G401.6 (cell line): ENCODE results near the gene ANO4.

Experiments
- FAIRE-seq: peaks from 2 replicates; lab custom pipeline; 2012; peaks lifted over from hg19 to GRCh38; lab: Jason Lieb, UNC

ANO4 gene

GRCh38 chr12:100993916-100994450 is 199.4 kb downstream of the ANO4 start:
- FAIRE-seq = no peak

GRCh38 chr12:100995201-100995600 is 200.6 kb downstream of the ANO4 start:
- FAIRE-seq = no peak

- no peak for FAIRE-seq
Observed at GRCh38 chr12:100995771-100996170, 201.2 kb downstream of the ANO4 start.

- no peak for FAIRE-seq
Observed at GRCh38 chr12:101001669-101002068, 207.1 kb downstream of the ANO4 start.

DNA sequence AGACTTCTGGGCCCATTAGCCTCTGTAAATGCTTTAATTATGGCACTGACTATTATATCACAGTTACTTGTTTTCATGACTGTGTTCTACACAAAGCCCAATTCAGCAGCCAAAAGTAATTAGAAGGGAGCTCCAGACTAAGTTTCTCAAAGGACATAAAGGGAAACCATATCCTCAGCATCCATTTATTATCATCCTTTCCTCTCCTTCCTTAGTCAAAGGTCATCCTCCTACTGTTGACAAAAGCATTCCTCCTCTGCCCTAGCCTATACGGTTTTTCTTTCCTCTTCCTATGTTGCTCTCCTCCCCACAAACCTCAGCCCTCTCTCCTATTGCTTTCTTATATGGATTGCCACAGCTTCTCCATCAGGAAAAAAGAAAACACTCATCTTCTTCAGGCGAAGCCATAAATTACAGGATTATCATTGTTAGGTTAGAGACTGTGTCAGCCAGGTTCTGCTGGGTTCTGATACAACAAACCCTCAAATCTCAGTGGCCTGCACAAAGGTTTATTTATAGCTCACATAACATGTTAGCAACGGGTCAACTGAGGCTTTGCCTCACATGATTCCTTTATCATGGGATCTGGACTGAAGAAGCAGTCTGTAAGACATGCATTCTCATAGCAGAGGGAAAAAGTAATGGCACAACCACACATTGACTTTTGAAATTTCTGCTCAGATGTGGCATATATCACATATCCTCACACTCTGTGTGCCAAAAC is 208.3 kb downstream of the ANO4 start:
- no peak for FAIRE-seq

DNA sequence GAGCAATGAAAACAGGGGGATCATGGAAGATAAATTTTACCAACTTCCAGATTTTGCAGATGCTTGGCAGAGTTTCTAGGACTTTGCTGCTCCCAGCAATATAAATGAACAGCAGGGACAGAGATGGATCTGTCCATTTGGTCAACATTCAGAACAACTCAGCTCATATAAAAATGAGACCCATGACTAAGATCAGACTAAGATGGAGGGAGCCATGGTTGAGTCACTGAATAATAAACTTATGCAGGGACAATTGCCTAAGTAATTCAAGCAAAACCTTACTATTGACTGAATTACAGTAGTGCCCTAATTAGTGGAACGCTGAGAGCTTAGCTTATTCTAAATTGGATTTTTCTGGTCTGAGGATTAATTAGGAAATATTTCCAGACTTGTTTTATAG is 210.3 kb downstream of the ANO4 start:
- FAIRE-seq = no peak

- no peak for FAIRE-seq
Observed at GRCh38 chr12:101009274-101009673, 214.7 kb downstream of the ANO4 start.

DNA sequence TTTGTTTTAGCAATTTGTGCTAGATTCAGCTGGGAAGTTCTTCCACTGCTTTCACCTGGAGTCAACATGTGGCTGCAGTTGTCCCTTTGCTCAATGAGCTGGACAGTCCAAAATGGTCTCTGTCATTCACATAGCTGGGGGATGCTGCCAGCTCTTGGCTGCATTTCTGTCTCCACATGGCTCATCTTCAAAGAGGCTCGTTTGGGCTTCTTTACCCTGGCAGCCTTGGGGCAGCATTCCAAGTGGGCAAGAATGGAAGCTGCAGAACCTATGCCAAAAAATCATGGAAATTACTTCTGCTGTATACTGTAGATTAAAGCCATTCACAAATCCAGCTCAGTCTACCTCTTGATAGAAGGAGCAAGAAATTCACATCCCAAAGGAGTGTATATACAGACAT is 216.3 kb downstream of the ANO4 start:
- FAIRE-seq = no peak

GRCh38 chr12:101013993-101014392 is 219.4 kb downstream of the ANO4 start:
- no peak for FAIRE-seq

DNA sequence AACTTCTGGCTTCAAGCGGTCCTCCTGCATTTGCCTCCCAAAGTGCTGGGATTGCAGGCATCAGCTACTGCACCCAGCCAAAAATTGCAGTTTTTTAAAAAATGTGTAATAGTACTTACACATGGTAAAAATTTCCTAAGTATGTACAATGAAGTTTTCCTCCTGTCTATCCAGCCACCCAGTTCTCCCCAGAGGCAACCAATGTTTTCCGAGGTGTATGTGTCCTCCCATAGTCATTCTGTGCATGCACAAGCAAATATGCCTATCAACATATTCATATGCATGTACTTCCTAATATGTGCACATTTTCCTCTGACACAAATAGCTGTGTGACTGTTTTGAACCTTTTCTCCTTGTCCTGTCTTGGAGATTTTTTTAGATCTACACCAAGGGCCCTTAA is 220.5 kb downstream of the ANO4 start:
- no peak for FAIRE-seq

DNA sequence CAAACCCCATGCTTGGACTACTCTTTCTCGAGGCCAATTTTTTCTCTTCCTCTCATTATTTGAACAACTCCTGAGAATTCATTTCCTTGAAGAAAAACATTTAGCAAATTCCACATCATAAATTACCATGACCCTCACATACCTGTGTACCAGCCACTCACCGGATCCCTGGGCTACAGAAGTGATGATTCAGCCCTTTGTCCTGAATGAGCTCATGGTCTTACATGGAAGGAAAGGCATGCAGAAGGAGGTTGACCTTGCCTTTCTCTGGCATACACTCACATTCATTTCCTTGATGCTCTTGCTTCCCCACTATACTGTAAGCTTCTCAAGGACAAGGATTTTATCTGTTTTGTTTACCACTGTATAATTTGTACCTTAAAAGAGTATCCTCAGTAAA is 224.0 kb downstream of the ANO4 start:
- FAIRE-seq = no peak

DNA sequence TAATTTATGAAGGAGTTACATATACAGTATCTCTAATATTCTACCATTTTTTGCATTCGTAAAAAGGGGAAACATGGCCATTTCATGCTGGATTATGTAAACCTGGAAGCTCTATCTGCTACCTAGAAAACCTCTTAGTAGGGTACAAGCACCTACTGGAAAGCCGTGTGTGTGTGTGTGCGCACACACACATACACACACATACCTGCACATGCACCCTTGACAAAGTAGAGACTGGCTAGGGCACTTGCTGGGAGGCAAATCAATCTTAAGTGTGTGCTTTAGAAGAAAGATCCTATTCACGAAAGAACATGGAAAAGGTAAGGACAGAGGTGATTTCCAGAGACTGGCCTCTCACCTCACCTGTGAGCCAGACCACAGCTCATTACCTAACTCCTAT is 224.6 kb downstream of the ANO4 start:
- FAIRE-seq = no peak

DNA sequence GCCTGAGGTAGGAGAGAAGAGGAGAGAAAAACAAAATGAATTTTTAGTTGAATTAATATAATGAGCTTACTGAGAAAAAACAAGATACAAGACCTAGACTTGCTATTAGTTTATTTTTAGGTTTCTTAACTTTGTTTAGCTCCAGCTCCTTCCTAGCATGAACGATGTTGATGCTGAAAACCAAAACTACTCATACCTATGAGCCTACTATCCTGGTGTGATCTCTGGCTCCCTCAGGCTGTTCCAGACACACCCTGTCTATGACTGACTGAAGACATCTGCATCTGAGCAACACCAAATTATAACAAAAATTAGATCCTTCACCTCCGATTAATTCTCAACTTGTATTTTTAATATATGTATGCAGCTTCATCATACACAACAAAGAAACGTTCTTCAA is 225.1 kb downstream of the ANO4 start:
- no peak for FAIRE-seq

DNA sequence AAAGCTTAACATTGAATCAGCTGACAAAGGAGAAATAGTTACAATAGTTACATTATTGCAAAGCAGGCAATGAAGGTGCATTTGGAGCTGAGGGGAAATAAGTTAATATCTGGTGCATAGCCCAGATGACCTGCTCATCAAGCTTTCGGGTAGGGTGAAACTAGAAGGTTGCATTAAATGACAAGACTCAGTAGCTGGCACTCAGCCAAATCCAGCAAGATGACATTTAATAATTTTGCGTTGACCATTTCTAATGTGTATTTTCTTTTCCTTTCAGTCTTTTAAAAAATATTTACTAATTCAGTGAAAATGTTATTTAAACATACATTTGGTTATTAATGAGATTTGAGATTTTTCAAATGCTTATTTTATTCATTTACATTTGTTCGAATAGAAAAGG is 226.9 kb downstream of the ANO4 start:
- peak; percentile 34 for FAIRE-seq

DNA sequence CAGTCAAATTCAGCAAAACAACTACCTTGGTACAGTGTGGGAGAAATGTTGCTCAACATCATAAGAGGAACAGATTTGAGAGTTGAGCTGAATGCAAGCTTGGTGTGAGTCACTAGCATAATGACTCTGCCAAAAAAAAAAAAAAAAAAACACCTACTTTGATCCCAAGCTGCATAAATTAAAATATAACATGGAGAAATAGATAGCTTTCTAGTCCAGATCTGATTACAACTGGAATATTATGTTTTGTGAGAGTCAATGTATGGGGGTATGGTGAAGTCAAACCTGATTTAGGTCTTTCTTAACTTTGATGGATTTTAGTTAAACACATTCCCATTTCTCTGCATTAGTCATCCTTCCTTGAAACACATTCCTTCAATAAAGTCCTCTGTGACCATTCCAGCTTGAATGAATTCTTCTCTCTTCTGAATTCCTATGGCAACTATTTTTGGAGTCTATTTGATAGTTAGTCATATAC is 227.4 kb downstream of the ANO4 start:
- no peak for FAIRE-seq

GRCh38 chr12:101027200-101027599 is 232.6 kb downstream of the ANO4 start:
- FAIRE-seq = no peak

DNA sequence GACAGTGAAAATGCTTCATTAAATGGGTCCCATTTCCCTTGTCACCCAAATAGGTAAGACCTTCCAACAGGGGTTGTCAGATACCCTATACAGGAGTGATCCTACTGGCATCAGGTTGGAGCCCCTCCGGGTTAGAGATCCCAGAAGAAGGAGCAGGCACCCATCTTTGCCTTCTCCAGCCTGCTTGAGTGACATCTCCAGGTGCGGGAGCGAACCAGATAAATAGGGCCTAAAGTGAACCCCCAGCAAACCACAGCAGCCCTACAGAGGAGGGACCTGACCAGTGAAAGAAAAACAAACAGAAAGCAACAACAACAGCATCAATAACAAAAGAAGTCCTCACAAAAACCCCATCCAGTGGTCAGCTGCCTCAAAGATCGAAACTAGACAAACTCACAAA is 233.2 kb downstream of the ANO4 start:
- FAIRE-seq = no peak

GRCh38 chr12:101038289-101038871 is 243.8 kb downstream of the ANO4 start:
- no peak for FAIRE-seq

- FAIRE-seq = no peak
Observed at GRCh38 chr12:101039848-101040531, 245.4 kb downstream of the ANO4 start.

GRCh38 chr12:101040936-101041335 is 246.4 kb downstream of the ANO4 start:
- no peak for FAIRE-seq

DNA sequence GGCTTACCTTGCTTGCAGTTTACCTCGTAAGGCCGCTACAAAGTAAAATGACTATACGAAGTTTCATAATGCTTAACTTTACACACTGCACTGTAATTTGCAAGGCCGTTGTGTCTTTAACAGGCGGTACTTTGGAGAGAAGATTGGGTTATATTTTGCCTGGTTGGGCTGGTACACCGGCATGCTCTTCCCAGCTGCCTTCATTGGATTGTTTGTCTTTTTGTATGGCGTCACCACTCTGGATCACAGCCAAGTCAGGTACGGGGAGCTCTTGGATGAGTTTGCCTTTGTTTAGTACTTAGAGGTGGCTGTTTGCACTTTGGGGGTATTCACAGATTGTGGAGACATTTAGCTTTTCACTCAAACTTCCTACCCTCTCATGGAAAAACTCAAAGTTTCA is 247.6 kb downstream of the ANO4 start:
- FAIRE-seq = no peak

GRCh38 chr12:101044512-101045059 is 250.0 kb downstream of the ANO4 start:
- FAIRE-seq = no peak
